CD8-positive, alpha-beta memory T cell (primary cell): ENCODE data around the gene TPRX1. TPM values are rescaled to one million over a fixed set of nuclear protein-coding genes. Genes with fewer than 3 reads are reported as not detected.

Experiments
- CTCF ChIA-PET: fragments of 350-600 bp; sonication (Branson Sonifier 250); formaldehyde crosslinking; loops from one replicate; lab custom pipeline; 2021; ENCODE audit warnings: antibody characterized with exemption; lab: Charles Lee
- POLR2A ChIA-PET: fragments of 350-600 bp; sonication (Branson Sonifier 250); formaldehyde crosslinking; loops from one replicate; lab custom pipeline; 2021; ENCODE audit warnings: antibody characterized with exemption; lab: Charles Lee
- DNase-seq, 5 donors: peaks; one replicate each; pipeline versions ENCODE4 v3.0.0 to v3.0.0-alpha.2; 2020 to 2022; ENCODE audit warnings: mixed read lengths in 1 of 5
- H3K27ac ChIP-seq: one replicate; pipeline ENCODE4 v1.7.0; 2013; ENCODE audit warnings: low read depth, mild to moderate bottlenecking, low read length, moderate library complexity
- H3K27me3 ChIP-seq: 2 replicates; pipeline ENCODE4 v1.7.0; 2013; ENCODE audit warnings: low read length, mild to moderate bottlenecking; ENCODE audit not compliant: insufficient read depth, poor library complexity, severe bottlenecking
- H3K36me3 ChIP-seq: 2 replicates; pipeline ENCODE4 v1.7.0; 2013; ENCODE audit warnings: mild to moderate bottlenecking, low read length, moderate library complexity; ENCODE audit not compliant: insufficient read depth
- H3K4me1 ChIP-seq: 2 replicates; pipeline ENCODE4 v1.7.0; 2013; ENCODE audit warnings: mild to moderate bottlenecking, low read length, moderate library complexity; ENCODE audit not compliant: insufficient read depth
- H3K4me3 ChIP-seq: 2 replicates; pipeline ENCODE4 v1.7.0; 2013; ENCODE audit warnings: mild to moderate bottlenecking, low read length
- H3K9me3 ChIP-seq: 2 replicates; pipeline ENCODE4 v1.7.0; 2013; ENCODE audit warnings: mild to moderate bottlenecking, low read length
- H3K27ac Mint-ChIP-seq, 8 donors: one replicate each; pipeline ENCODE4 v1.8.0; 2020 to 2021; ENCODE audit warnings: mixed read lengths in 8 of 8, mild to moderate bottlenecking in 6 of 8, inconsistent platforms in 3 of 8, moderate library complexity in 3 of 8
- H3K27me3 Mint-ChIP-seq, 2 donors: one replicate each; pipeline ENCODE4 v1.8.0; 2020 to 2021; ENCODE audit warnings: mixed read lengths in 2 of 2, mild to moderate bottlenecking in 1 of 2, moderate library complexity in 1 of 2
- H3K36me3 Mint-ChIP-seq, 3 donors: one replicate each; pipeline ENCODE4 v1.8.0; 2020 to 2021; ENCODE audit warnings: mixed read lengths in 3 of 3, inconsistent platforms in 1 of 3, mild to moderate bottlenecking in 1 of 3
- H3K4me1 Mint-ChIP-seq, 3 donors: one replicate each; pipeline ENCODE4 v1.8.0; 2020 to 2021; ENCODE audit warnings: mixed read lengths in 3 of 3, inconsistent platforms in 1 of 3, mild to moderate bottlenecking in 1 of 3
- H3K4me3 Mint-ChIP-seq, 7 donors: one replicate each; pipeline ENCODE4 v1.8.0; 2020 to 2021; ENCODE audit warnings: mixed read lengths in 7 of 7, mild to moderate bottlenecking in 6 of 7, moderate library complexity in 4 of 7, inconsistent platforms in 2 of 7
- H3K9me3 Mint-ChIP-seq, 5 donors: one replicate each; pipeline ENCODE4 v1.8.0; 2020 to 2022; ENCODE audit warnings: mixed read lengths in 5 of 5, mild to moderate bottlenecking in 3 of 5, moderate library complexity in 2 of 5, inconsistent platforms in 1 of 5
- polyA plus RNA-seq: library from polyadenylated mRNA; unstranded; fragments of 300-500 nt; fragmentation: Illumina TruSeq; gene quantifications from one replicate; pipeline ENCODE4 v1.2.3, GENCODE V29; 2021
- total RNA-seq, 2 experiments: library from RNA; stranded (reverse); gene quantifications; one replicate each; pipeline ENCODE4 v1.2.3, GENCODE V29; 2021

Gene TPRX1
- total and polyA plus RNA-seq, 3 experiments from 2014 or later = not detected

GRCh38 chr19:47786566-47786965, 17.8 kb downstream of the TPRX1 start:
- H3K36me3 Mint-ChIP-seq = peaks cover 1 to 44% (median 13%) of the 10 kb centered on the region in 3 donors
- no peak overlapping the region for H3K27ac ChIP-seq
- H3K27ac Mint-ChIP-seq = peak overlapping the region in 1 of 8 donors; percentile 26
- H3K9me3 Mint-ChIP-seq = no peaks in the 10 kb centered on the region
- ChIA-PET CTCF (no interaction called here), POLR2A (no interaction called here)
- H3K9me3 ChIP-seq = no peaks in the 10 kb centered on the region
- no peak overlapping the region for H3K4me3 ChIP-seq
- peaks cover 3% of the 10 kb centered on the region for H3K36me3 ChIP-seq
- H3K4me3 Mint-ChIP-seq = no peak overlapping the region
- peaks cover 0 to 3% of the 10 kb centered on the region in 2 donors for H3K27me3 Mint-ChIP-seq
- no peak for DNase-seq
- H3K4me1 Mint-ChIP-seq = peaks cover 3 to 9% (median 4%) of the 10 kb centered on the region in 3 donors
- H3K27me3 ChIP-seq = no peaks in the 10 kb centered on the region
- no peaks in the 10 kb centered on the region for H3K4me1 ChIP-seq

- ChIA-PET CTCF (no interaction called here), POLR2A (no interaction called here)
- H3K4me1 ChIP-seq = peaks cover 13% of the 10 kb centered on the region
- Mint-ChIP-seq H3K9me3 (no peaks in the 10 kb centered on the region), H3K4me1 (peaks cover 28 to 44% (median 35%) of the 10 kb centered on the region in 3 donors), H3K27ac (peak overlapping the region in 5 of 8 donors; percentile 43 to 92 (median 54)), H3K36me3 (peaks cover 4 to 60% (median 19%) of the 10 kb centered on the region in 3 donors), H3K27me3 (no peaks in the 10 kb centered on the region), H3K4me3 (peak overlapping the region in 4 of 7 donors; percentile 5 to 97 (median 34))
- H3K9me3 ChIP-seq = no peaks in the 10 kb centered on the region
- no peak overlapping the region for H3K27ac ChIP-seq
- H3K4me3 ChIP-seq = no peak overlapping the region
- peaks cover 5% of the 10 kb centered on the region for H3K36me3 ChIP-seq
- DNase-seq = no peak
- H3K27me3 ChIP-seq = no peaks in the 10 kb centered on the region
Measured at GRCh38 chr19:47781590-47782262, 22.6 kb downstream of the TPRX1 start.

GRCh38 chr19:47780215-47780551, 24.2 kb downstream of the TPRX1 start:
- ChIA-PET POLR2A (no interaction called here), CTCF (interaction anchor here (0.7 to 1.1 kb wide), 5 partner anchors 10 to 330 kb away, joined by 3 to 4 read pairs (median 3); no protein-coding TSS in a partner anchor)
- no peak overlapping the region for H3K27ac ChIP-seq
- peaks cover 5% of the 10 kb centered on the region for H3K36me3 ChIP-seq
- H3K36me3 Mint-ChIP-seq = peaks cover 4 to 50% (median 17%) of the 10 kb centered on the region in 3 donors
- H3K27me3 Mint-ChIP-seq = no peaks in the 10 kb centered on the region
- no peaks in the 10 kb centered on the region for H3K9me3 Mint-ChIP-seq
- no peaks in the 10 kb centered on the region for H3K9me3 ChIP-seq
- peaks cover 28 to 44% (median 35%) of the 10 kb centered on the region in 3 donors for H3K4me1 Mint-ChIP-seq
- H3K4me3 ChIP-seq = no peak overlapping the region
- DNase-seq = no peak
- no peaks in the 10 kb centered on the region for H3K27me3 ChIP-seq
- peak overlapping the region in 7 of 8 donors; percentile 71 to 98 (median 83) for H3K27ac Mint-ChIP-seq
- H3K4me1 ChIP-seq = peaks cover 13% of the 10 kb centered on the region
- peak overlapping the region; percentile 80 to 97 (median 95) for H3K4me3 Mint-ChIP-seq

GRCh38 chr19:47779524-47780214, 24.7 kb downstream of the TPRX1 start:
- Mint-ChIP-seq H3K27ac (peak overlapping the region; percentile 81 to 99 (median 96)), H3K9me3 (no peaks in the 10 kb centered on the region), H3K36me3 (peaks cover 4 to 47% (median 17%) of the 10 kb centered on the region in 3 donors), H3K4me1 (peaks cover 28 to 44% (median 35%) of the 10 kb centered on the region in 3 donors), H3K27me3 (no peaks in the 10 kb centered on the region), H3K4me3 (peak overlapping the region; percentile 94 to 97 (median 97))
- no peak for DNase-seq
- Histone ChIP-seq H3K36me3 (peaks cover 5% of the 10 kb centered on the region), H3K27ac (peak overlapping the region; percentile 92), H3K27me3 (no peaks in the 10 kb centered on the region), H3K4me3 (peak overlapping the region; percentile 93), H3K9me3 (no peaks in the 10 kb centered on the region), H3K4me1 (peaks cover 13% of the 10 kb centered on the region)
- POLR2A ChIA-PET = interaction anchor here (0.6 kb wide), 1 partner anchor 87 kb away, joined by 3 read pairs; no protein-coding TSS in a partner anchor
- CTCF ChIA-PET = interaction anchor here (0.7 to 1.1 kb wide), 5 partner anchors 10 to 329 kb away, joined by 3 to 4 read pairs (median 3); no protein-coding TSS in a partner anchor

DNA sequence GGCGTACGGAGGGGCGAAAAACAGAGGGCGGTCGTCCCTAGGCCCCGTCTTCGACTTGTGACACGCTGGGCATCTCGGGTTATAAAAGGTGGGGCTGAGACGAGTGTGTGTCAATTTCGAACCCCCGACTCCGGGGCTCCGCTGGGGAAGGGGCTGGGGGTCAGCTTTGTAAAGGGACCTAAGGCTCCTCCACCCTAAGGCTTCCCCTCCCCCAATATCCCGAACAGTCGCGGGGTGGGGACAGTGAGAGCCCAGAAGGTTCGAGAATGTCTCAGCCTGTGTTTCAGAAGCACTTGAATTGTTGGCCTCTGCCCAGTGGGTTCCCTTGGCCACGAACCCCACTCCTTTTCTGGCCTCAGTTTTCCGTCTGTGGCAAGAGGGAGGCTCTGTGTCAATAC, 25.4 kb downstream of the TPRX1 start:
- Histone ChIP-seq H3K27me3 (no peaks in the 10 kb centered on the region), H3K9me3 (no peaks in the 10 kb centered on the region), H3K4me3 (peak overlapping the region; percentile 93), H3K27ac (peak overlapping the region; percentile 92), H3K4me1 (peaks cover 13% of the 10 kb centered on the region), H3K36me3 (peaks cover 5% of the 10 kb centered on the region)
- POLR2A ChIA-PET = interaction anchor here (0.6 kb wide), 1 partner anchor 86 kb away, joined by 3 read pairs; no protein-coding TSS in a partner anchor
- no peak for DNase-seq
- peaks cover 28 to 40% (median 35%) of the 10 kb centered on the region in 3 donors for H3K4me1 Mint-ChIP-seq
- no peaks in the 10 kb centered on the region for H3K9me3 Mint-ChIP-seq
- H3K36me3 Mint-ChIP-seq = peaks cover 4 to 40% (median 13%) of the 10 kb centered on the region in 3 donors
- CTCF ChIA-PET = interaction anchor here (1.1 kb wide), 1 partner anchor 328 kb away, joined by 4 read pairs; no protein-coding TSS in a partner anchor
- peak overlapping the region; percentile 81 to 99 (median 96) for H3K27ac Mint-ChIP-seq
- no peaks in the 10 kb centered on the region for H3K27me3 Mint-ChIP-seq
- H3K4me3 Mint-ChIP-seq = peak overlapping the region; percentile 94 to 97 (median 97)

DNA sequence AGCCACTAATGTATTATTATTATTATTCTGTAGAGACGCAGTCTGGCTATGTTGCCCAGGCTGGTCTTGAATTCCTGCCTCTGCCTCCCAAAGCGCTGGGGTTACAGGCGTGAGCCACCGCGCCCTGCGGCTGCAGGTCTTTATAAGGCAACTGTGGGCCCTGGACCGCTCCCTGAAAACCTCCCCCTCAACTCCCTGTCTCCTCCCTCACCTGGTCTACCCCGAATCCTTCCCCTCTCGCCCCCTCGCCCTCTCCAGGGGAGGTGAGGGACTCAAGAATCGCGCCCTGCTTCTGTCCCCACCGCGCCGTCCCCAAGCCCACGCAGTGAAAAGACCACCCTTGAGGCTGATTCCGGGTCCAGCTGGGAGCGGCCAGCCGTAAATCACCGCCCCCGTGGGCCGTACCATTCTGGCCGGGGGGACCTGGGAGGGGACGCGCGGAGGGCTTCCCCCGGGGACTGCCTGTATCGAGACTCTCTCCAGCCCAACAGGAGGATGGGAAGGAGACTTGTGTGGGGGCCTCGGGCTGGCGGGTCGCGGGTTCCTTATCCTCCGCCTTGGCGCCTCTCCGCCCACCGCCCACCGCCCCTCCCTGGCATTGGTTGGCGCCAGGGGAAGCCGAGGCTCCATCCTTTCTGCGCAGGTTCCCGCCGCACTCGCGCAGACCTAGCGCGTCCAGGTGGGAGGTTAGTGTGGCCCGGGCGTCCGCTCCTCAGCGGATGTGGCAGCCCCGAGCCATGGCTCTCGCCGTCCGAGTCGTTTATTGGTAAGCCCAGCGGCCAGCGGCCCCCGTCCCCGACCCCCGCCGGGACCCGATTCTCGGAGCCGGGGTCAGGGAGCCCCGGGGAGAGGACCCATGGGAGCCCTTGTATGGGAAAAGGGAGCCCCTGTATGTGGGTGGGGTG, 26.1 kb downstream of the TPRX1 start, which contains the start of gene SELENOW:
Gene SELENOW (plus strand): TSS at position 655 of the 905 bp plus-strand sequence. CDS start 83 bp downstream, at position 738.
- Histone ChIP-seq H3K27me3 (no peaks in the 10 kb centered on the region), H3K36me3 (peaks cover 5% of the 10 kb centered on the region), H3K9me3 (no peaks in the 10 kb centered on the region), H3K4me3 (peak within 1 kb of the TSS; percentile 93), H3K27ac (peak within 1 kb of the TSS; percentile 92), H3K4me1 (peaks cover 13% of the 10 kb centered on the region)
- Mint-ChIP-seq H3K36me3 (peaks cover 4 to 34% (median 13%) of the 10 kb centered on the region in 3 donors), H3K4me3 (peak within 1 kb of the TSS; percentile 94 to 97 (median 97)), H3K27ac (peak within 1 kb of the TSS; percentile 81 to 99 (median 96)), H3K4me1 (peaks cover 28 to 40% (median 35%) of the 10 kb centered on the region in 3 donors), H3K27me3 (no peaks in the 10 kb centered on the region), H3K9me3 (no peaks in the 10 kb centered on the region)
- ChIA-PET CTCF (no interaction called here), POLR2A (interaction anchor here (0.6 to 1.1 kb wide), 3 partner anchors 11 to 33 kb away, joined by 3 to 7 read pairs (median 3); partner anchors contain the start of gene NOP53)
- peak; percentile 64 to 83 (median 79) for DNase-seq
